Activated T-cell treated with anti-CD3 and anti-CD28 coated beads for 24 hours (primary cell): ENCODE measurements around the gene RPL10A.
"Not testable (repeated sequence)": the region's sequence is repeated elsewhere in the genome, so short reads cannot be mapped to it uniquely, and the experiment has no call there.

Experiments used
- DNase-seq: peaks from one replicate; pipeline ENCODE4 v3.0.0-alpha.2; 2020; ENCODE audit warnings: low read depth

The RPL10A gene

DNA sequence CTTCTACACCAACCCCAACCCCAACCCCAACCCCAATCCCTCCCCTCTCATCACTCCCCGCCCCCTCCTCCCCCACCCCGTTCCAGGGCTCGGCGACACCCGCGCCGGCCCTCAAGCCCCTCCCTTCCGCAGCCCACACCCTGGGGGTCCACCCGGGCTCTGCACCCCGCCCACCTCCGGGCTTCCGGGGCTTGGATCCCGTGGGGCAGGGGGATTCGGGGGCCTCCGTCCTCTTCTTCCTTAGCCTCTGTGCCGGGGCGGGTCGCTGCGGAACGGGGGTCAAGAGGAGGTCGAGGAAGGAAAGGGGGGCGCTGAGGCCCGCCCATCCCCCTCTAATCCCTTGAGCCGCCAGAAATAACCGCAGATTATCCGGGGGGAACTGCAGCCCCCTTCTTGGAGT lies 43.8 kb downstream of the RPL10A start:
- no peak for DNase-seq

- no peak for DNase-seq
Measured at GRCh38 chr6:35512740-35513139, 44.5 kb downstream of the RPL10A start, which contains the start of gene TULP1. TULP1 (minus strand) TSS chr6:35512896; CDS start chr6:35512858, 38 bp downstream.

- no peak for DNase-seq
Measured at GRCh38 chr6:35514587-35514986, 46.4 kb downstream of the RPL10A start.

DNA sequence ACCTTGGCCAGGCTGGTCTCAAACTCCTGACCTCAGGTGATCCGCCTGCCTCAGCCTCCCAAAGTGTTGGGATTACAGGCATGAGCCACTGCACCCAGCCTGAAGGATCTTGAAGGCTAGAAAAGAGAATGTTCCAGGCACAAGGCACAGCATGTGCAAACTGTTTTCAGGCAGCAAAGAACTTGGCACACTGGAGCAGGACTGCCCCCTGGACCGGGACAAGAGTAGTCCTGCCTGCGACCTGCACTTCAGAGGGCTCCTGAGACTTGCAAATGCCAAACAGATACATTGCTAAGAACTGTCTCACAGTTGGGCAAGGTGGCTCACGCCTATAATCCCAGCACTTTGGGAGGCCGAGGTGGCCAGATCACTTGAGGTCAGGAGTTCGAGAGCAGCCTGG lies 47.7 kb downstream of the RPL10A start:
- DNase-seq = not testable (repeated sequence)

- DNase-seq = no peak
Measured at GRCh38 chr6:35516712-35517111, 48.5 kb downstream of the RPL10A start.

DNA sequence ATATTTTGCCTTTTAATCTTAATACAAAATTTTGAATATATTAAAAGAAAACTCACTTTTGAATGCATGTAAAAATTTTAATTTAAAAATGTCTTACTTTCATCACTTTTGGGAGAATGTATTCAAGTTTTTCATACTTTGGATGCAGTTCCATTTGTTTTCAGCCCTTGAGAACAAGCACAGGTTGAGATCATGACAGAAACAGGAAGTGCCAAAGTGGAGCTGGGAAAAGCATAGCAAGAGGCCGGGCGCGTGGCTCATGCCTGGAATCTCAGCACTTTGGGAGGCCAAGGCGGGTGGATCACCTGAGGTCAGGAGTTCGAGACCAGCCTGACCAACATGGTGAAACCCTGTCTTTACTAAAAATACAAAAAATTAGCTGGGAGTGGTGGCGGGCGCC lies 49.8 kb downstream of the RPL10A start:
- not testable (repeated sequence) for DNase-seq

DNA sequence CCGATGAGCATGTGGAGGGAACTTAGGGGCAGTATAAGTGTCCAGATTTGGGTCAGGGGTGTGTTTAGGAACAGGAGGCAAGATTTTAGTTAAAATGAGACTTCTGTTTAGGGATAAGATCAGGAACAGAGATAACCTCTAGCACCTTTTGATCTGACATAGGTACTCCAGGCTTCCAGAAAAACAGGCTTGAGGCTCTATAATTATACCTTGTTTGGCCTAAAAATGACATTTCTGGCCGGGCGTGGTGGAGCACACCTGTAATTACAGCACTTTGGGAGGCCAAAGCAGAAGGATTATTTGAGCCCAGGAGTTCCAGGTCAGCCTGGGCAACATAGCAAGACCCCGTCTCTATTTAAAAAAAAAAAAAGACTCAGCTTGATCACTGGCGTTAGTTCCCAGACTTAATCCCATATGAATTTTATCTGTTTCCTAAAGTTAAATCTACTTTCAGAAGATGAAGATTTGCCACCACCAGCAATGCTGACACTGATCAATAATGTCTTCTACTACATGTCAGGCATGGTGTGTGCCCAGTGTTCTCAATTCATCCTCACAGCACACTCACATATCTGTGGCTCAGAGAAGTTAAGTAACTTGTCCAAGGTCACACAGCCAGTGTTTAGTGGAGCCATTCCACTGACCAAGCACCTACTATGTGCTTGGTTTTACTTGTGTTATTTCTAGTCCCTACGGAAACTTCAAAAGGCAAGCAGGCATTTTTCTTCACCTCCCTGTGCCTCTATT lies 50.5 kb downstream of the RPL10A start:
- no peak for DNase-seq

DNA sequence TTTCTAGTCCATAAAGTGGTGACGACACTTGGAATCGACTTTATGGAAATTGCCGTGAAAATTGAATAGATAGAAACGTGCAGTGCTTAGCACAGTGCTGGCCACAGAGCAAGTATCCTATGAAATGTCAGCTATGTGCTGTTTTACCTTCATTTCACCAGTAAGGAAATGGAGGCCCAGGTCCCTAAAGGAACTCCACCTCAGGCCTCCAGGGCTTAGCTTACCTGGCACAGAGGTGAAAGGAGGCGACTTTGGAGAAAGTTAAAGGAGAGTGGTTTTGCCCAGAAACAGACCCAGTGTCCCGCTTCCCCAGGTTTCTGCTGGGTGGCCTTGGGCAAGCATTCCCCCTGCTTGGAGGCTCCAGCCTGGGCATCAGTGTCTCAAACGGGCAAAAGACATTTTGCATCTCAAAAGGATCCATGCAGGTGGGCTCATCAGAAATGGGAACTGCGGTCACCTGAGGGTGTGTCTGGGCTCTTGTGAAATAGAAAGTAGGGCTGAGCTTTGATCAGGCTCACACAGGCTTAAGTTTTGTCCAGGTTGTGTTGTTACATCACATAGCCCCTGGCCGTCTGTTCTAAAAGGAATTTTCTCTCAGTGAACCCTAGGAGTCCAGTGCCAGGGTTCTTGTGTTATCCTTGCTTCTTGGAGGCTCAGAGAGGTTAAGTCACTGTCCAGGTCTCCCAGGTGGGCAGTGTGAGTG lies 51.3 kb downstream of the RPL10A start:
- DNase-seq = no peak
